HG03095 (cell line): ENCODE data around the gene PPM1E.

Experiments used
- ATAC-seq: cut with Tn5 transposase; IDR thresholded peaks from one replicate; pipeline ENCODE4 v1.9.1; 2021; ENCODE audit warnings: moderate library complexity; ENCODE audit not compliant: unreplicated experiment

Gene PPM1E

GRCh38 chr17:59030811-59031210, 275.2 kb downstream of the PPM1E start:
- no peak for ATAC-seq
